Chondrocyte (in vitro differentiated cells): Measurements from ENCODE around the gene AHI1. TPM values are rescaled to one million over a fixed set of nuclear protein-coding genes. Genes with fewer than 3 reads are reported as not detected.
"Not testable (repeated sequence)": the region's sequence is repeated elsewhere in the genome, so short reads cannot be mapped to it uniquely, and the experiment has no call there.

Source experiments
- DNase-seq: peaks from one replicate; pipeline ENCODE4 v3.0.0; 2021; ENCODE audit warnings: mixed read lengths, low spot score
- H3K27ac Mint-ChIP-seq: one replicate; pipeline ENCODE4 v1.8.0; 2021; ENCODE audit warnings: mild to moderate bottlenecking, moderate library complexity, mixed read lengths; ENCODE audit not compliant: unreplicated experiment
- H3K27me3 Mint-ChIP-seq: 2 replicates; pipeline ENCODE4 v1.8.0; 2021; ENCODE audit warnings: low read depth, mixed read lengths
- H3K36me3 Mint-ChIP-seq: 2 replicates; pipeline ENCODE4 v1.8.0; 2021; ENCODE audit warnings: low read depth, mixed read lengths
- H3K4me1 Mint-ChIP-seq: 2 replicates; pipeline ENCODE4 v1.8.0; 2021; ENCODE audit warnings: low read depth, mild to moderate bottlenecking, mixed read lengths
- H3K4me3 Mint-ChIP-seq: one replicate; pipeline ENCODE4 v1.8.0; 2021; ENCODE audit warnings: mild to moderate bottlenecking, moderate library complexity, mixed read lengths; ENCODE audit not compliant: unreplicated experiment
- H3K9me3 Mint-ChIP-seq: 2 replicates; pipeline ENCODE4 v1.8.0; 2021; ENCODE audit warnings: low read depth, mixed read lengths
- total RNA-seq: library from RNA; stranded (reverse); gene quantifications from 3 replicates; pipeline ENCODE4 v1.2.1, GENCODE V29; 2021
- TF ChIP-seq, protein P1 (sequence below): fragments of 200-600 bp; sonication (generic); IDR thresholded peaks from 2 replicates; pipeline ENCODE4 v1.5.0; 2021; ENCODE audit warnings: antibody characterized with exemption, mild to moderate bottlenecking, moderate library complexity

Gene AHI1
- total RNA-seq, 1 donor from 2014 or later = 14.8 TPM

DNA sequence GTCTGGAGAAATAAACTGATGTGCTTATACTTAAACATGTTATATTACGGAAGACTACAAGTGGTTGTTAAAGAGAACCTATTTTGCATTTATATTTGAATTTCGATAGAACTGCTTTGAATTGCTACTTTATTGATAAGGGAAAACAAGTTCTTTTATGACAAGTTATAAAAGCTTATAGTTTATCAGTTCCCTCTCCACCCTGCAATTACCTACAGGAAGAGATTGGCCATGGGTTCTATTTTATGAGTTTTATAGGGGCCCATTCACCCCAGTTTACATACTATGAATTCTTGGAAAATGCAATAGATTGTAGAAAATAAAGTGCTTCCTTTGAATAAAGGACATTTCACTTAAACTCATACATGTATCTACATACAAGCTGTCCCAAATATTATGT is 144.4 kb downstream of the AHI1 start:
- TF ChIP-seq, protein P1, sequence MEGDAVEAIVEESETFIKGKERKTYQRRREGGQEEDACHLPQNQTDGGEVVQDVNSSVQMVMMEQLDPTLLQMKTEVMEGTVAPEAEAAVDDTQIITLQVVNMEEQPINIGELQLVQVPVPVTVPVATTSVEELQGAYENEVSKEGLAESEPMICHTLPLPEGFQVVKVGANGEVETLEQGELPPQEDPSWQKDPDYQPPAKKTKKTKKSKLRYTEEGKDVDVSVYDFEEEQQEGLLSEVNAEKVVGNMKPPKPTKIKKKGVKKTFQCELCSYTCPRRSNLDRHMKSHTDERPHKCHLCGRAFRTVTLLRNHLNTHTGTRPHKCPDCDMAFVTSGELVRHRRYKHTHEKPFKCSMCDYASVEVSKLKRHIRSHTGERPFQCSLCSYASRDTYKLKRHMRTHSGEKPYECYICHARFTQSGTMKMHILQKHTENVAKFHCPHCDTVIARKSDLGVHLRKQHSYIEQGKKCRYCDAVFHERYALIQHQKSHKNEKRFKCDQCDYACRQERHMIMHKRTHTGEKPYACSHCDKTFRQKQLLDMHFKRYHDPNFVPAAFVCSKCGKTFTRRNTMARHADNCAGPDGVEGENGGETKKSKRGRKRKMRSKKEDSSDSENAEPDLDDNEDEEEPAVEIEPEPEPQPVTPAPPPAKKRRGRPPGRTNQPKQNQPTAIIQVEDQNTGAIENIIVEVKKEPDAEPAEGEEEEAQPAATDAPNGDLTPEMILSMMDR = no peak
- no peak for DNase-seq
- Mint-ChIP-seq H3K9me3 (no peaks in the 10 kb centered on the region), H3K27ac (no peak overlapping the region), H3K27me3 (no peaks in the 10 kb centered on the region), H3K4me3 (no peak overlapping the region), H3K4me1 (peaks cover 3% of the 10 kb centered on the region), H3K36me3 (peaks cover 2% of the 10 kb centered on the region)

GRCh38 chr6:135351635-135352034 is 145.9 kb downstream of the AHI1 start:
- no peaks in the 10 kb centered on the region for H3K27me3 Mint-ChIP-seq
- no peaks in the 10 kb centered on the region for H3K4me1 Mint-ChIP-seq
- DNase-seq = no peak
- no peak overlapping the region for H3K4me3 Mint-ChIP-seq
- peaks cover 2% of the 10 kb centered on the region for H3K36me3 Mint-ChIP-seq
- TF ChIP-seq, protein P1 = no peak
- no peak overlapping the region for H3K27ac Mint-ChIP-seq
- no peaks in the 10 kb centered on the region for H3K9me3 Mint-ChIP-seq

- no peak overlapping the region for H3K27ac Mint-ChIP-seq
- H3K4me3 Mint-ChIP-seq = no peak overlapping the region
- no peaks in the 10 kb centered on the region for H3K4me1 Mint-ChIP-seq
- TF ChIP-seq, protein P1 = no peak
- no peak for DNase-seq
- H3K9me3 Mint-ChIP-seq = no peaks in the 10 kb centered on the region
- peaks cover 4% of the 10 kb centered on the region for H3K36me3 Mint-ChIP-seq
- H3K27me3 Mint-ChIP-seq = no peaks in the 10 kb centered on the region
These were observed 149.7 kb downstream of the AHI1 start for GRCh38 chr6:135347887-135348286.

- TF ChIP-seq, protein P1 = no peak
- no peak overlapping the region for H3K27ac Mint-ChIP-seq
- H3K4me1 Mint-ChIP-seq = no peaks in the 10 kb centered on the region
- no peaks in the 10 kb centered on the region for H3K9me3 Mint-ChIP-seq
- peaks cover 4% of the 10 kb centered on the region for H3K36me3 Mint-ChIP-seq
- H3K4me3 Mint-ChIP-seq = no peak overlapping the region
- DNase-seq = no peak
- H3K27me3 Mint-ChIP-seq = no peaks in the 10 kb centered on the region
These were observed 150.8 kb downstream of the AHI1 start for GRCh38 chr6:135346747-135347146.

- Mint-ChIP-seq H3K4me1 (no peaks in the 10 kb centered on the region), H3K27ac (no peak overlapping the region), H3K27me3 (no peaks in the 10 kb centered on the region), H3K4me3 (no peak overlapping the region), H3K9me3 (peaks cover 6% of the 10 kb centered on the region), H3K36me3 (peaks cover 4% of the 10 kb centered on the region)
- TF ChIP-seq, protein P1 = no peak
- no peak for DNase-seq
These were observed 153.0 kb downstream of the AHI1 start for GRCh38 chr6:135344526-135344925.

GRCh38 chr6:135339920-135340319 is 157.6 kb downstream of the AHI1 start:
- H3K4me1 Mint-ChIP-seq, H3K9me3 Mint-ChIP-seq, H3K27me3 Mint-ChIP-seq, H3K4me3 Mint-ChIP-seq, H3K27ac Mint-ChIP-seq, H3K36me3 Mint-ChIP-seq, DNase-seq: not testable (repeated sequence)
